ENCODE results near the gene KLK6. TPM values are rescaled to one million over a fixed set of nuclear protein-coding genes. Genes with fewer than 3 reads are reported as not detected.

Gene KLK6
- polyA plus RNA-seq, 3 donors: not detected

DNA sequence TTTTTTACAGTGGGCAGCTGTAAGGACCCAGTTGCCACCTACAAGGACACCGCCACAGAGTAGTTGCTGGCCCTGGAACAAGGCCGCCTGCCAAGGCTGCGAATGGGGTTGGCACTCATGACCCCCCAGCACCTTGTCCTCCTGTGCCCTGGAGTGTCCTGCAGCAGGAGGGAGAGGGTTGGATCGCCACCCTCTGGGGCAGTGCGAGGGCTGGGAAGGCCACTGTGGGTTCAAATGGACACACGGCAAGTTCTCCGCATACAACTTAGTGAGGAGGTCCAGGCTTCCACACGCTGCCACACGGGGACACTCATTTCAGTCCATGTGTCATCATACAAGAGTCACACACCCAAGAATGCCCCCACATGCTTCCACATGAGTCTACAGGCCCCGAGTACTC is 31.0 kb upstream of the KLK6 start:
- H4K20me1 ChIP-seq (ENCODE audit: insufficient read depth, low read length): no peaks in the 10 kb centered on the region
- H3K9me3 ChIP-seq (replicated peaks in 1 of 2; ENCODE audit: control insufficient read depth in 1 of 2, insufficient read depth in 1 of 2, low read length in 2 of 2): peaks cover 5% of the 10 kb centered on the region in 2 donors
- H3K4me3 ChIP-seq (replicated peaks in 1 of 3; ENCODE audit: low read depth in 2 of 3, low read length in 3 of 3): no peak overlapping the region
- no peak overlapping the region for H3K27ac ChIP-seq (ENCODE audit: low read depth in 1 of 2, low read length in 2 of 2)
- Mint-ChIP-seq H3K27me3 (ENCODE audit: low read depth in 3 of 3) (peaks cover 12 to 48% (median 36%) of the 10 kb centered on the region in 3 donors), H3K4me3 (no peak overlapping the region), H3K27ac (no peak overlapping the region), H3K4me1 (peaks cover 4% of the 10 kb centered on the region), H3K36me3 (no peaks in the 10 kb centered on the region), H3K9me3 (peaks cover 4 to 13% (median 9%) of the 10 kb centered on the region in 7 donors)
- H3K36me3 ChIP-seq (replicated peaks in 1 of 2; ENCODE audit: control insufficient read depth in 1 of 2, insufficient read depth in 2 of 2, low read length in 2 of 2): no peaks in the 10 kb centered on the region
- WGBS (ENCODE audit: insufficient coverage): 92% methylated on average over 10 of the region's 10 CpGs
- intact Hi-C loops (cut with micrococcal nuclease): no loop called here
- H3K9ac ChIP-seq (ENCODE audit: insufficient read depth, low read length, poor library complexity, severe bottlenecking): no peak overlapping the region
- no peaks in the 10 kb centered on the region for H3K79me2 ChIP-seq (ENCODE audit: insufficient read depth, low read length)
- no peak overlapping the region for H3K4me2 ChIP-seq (replicated peaks; ENCODE audit: extremely low read depth, low read length, poor library complexity, severe bottlenecking)
- H2AFZ ChIP-seq (ENCODE audit: insufficient read depth, low read depth, low read length, poor library complexity, severe bottlenecking): no peak overlapping the region
- TF ChIP-seq, protein P1, sequence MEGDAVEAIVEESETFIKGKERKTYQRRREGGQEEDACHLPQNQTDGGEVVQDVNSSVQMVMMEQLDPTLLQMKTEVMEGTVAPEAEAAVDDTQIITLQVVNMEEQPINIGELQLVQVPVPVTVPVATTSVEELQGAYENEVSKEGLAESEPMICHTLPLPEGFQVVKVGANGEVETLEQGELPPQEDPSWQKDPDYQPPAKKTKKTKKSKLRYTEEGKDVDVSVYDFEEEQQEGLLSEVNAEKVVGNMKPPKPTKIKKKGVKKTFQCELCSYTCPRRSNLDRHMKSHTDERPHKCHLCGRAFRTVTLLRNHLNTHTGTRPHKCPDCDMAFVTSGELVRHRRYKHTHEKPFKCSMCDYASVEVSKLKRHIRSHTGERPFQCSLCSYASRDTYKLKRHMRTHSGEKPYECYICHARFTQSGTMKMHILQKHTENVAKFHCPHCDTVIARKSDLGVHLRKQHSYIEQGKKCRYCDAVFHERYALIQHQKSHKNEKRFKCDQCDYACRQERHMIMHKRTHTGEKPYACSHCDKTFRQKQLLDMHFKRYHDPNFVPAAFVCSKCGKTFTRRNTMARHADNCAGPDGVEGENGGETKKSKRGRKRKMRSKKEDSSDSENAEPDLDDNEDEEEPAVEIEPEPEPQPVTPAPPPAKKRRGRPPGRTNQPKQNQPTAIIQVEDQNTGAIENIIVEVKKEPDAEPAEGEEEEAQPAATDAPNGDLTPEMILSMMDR (IDR thresholded peaks at IDR 0.05): no peak
- H3K4me1 ChIP-seq (ENCODE audit: control insufficient read depth in 1 of 2, insufficient read depth in 2 of 2, low read length in 2 of 2): no peaks in the 10 kb centered on the region
- H3K27me3 ChIP-seq (ENCODE audit: control insufficient read depth in 2 of 2, insufficient read depth in 2 of 2, low read length in 2 of 2): peaks cover 0 to 5% of the 10 kb centered on the region in 2 donors
- no peak for DNase-seq

GRCh38 chr19:50998686-50999085 is 29.3 kb upstream of the KLK6 start:
- Mint-ChIP-seq H3K36me3 (no peaks in the 10 kb centered on the region), H3K4me1 (peaks cover 4% of the 10 kb centered on the region), H3K4me3 (no peak overlapping the region), H3K27me3 (ENCODE audit: low read depth in 3 of 3) (peaks cover 10 to 45% (median 31%) of the 10 kb centered on the region in 3 donors), H3K9me3 (peaks cover 4 to 19% (median 13%) of the 10 kb centered on the region in 7 donors), H3K27ac (no peak overlapping the region)
- no peak for DNase-seq
- peaks cover 0 to 5% of the 10 kb centered on the region in 2 donors for H3K27me3 ChIP-seq (ENCODE audit: control insufficient read depth in 2 of 2, insufficient read depth in 2 of 2, low read length in 2 of 2)
- H3K9ac ChIP-seq (ENCODE audit: insufficient read depth, low read length, poor library complexity, severe bottlenecking): no peak overlapping the region
- H3K27ac ChIP-seq (ENCODE audit: low read depth in 1 of 2, low read length in 2 of 2): no peak overlapping the region
- H4K20me1 ChIP-seq (ENCODE audit: insufficient read depth, low read length): no peaks in the 10 kb centered on the region
- intact Hi-C loops (cut with micrococcal nuclease): no loop called here
- WGBS (ENCODE audit: insufficient coverage): 88% methylated on average over 4 of the region's 4 CpGs
- no peaks in the 10 kb centered on the region for H3K4me1 ChIP-seq (ENCODE audit: control insufficient read depth in 1 of 2, insufficient read depth in 2 of 2, low read length in 2 of 2)
- no peaks in the 10 kb centered on the region for H3K36me3 ChIP-seq (replicated peaks in 1 of 2; ENCODE audit: control insufficient read depth in 1 of 2, insufficient read depth in 2 of 2, low read length in 2 of 2)
- TF ChIP-seq, protein P1 (IDR thresholded peaks at IDR 0.05): no peak
- peaks cover 5 to 9% of the 10 kb centered on the region in 2 donors for H3K9me3 ChIP-seq (replicated peaks in 1 of 2; ENCODE audit: control insufficient read depth in 1 of 2, insufficient read depth in 1 of 2, low read length in 2 of 2)
- no peak overlapping the region for H2AFZ ChIP-seq (ENCODE audit: insufficient read depth, low read depth, low read length, poor library complexity, severe bottlenecking)
- H3K79me2 ChIP-seq (ENCODE audit: insufficient read depth, low read length): no peaks in the 10 kb centered on the region
- H3K4me2 ChIP-seq (replicated peaks; ENCODE audit: extremely low read depth, low read length, poor library complexity, severe bottlenecking): no peak overlapping the region
- no peak overlapping the region for H3K4me3 ChIP-seq (replicated peaks in 1 of 3; ENCODE audit: low read depth in 2 of 3, low read length in 3 of 3)
